Caco-2 (cell line): ENCODE data around the gene PRKAR1B. TPM values are rescaled to one million over a fixed set of nuclear protein-coding genes. Genes with fewer than 3 reads are reported as not detected.

Source experiments
- BruUV-seq: library from RNA; stranded (reverse); fragments of 400-500 nt; replicated peaks from 2 replicates; lab custom pipeline; 2021; lab: Mats Ljungman, UMichigan
- CTCF ChIA-PET: fragments of 300-600 bp; sonication (Branson Sonifier 250); formaldehyde crosslinking; loops from one replicate; lab custom pipeline; 2022; ENCODE audit warnings: antibody characterized with exemption; lab: Charles Lee
- POLR2A ChIA-PET: fragments of 300-600 bp; sonication (Branson Sonifier 250); formaldehyde crosslinking; loops from one replicate; lab custom pipeline; 2022; ENCODE audit warnings: antibody characterized with exemption; lab: Charles Lee
- DNase-seq, 2 experiments: peaks; one replicate each; pipeline versions ENCODE4 v3.0.0 to v3.0.0-alpha.2; 2020 to 2022
- H3K27me3 ChIP-seq: replicated peaks from 2 replicates; pipeline ENCODE4 v1.6.0; 2011; ENCODE audit warnings: low read length; ENCODE audit not compliant: control insufficient read depth, insufficient read depth
- H3K36me3 ChIP-seq: 2 replicates; pipeline ENCODE4 v1.5.1; 2011; ENCODE audit warnings: low read length; ENCODE audit not compliant: control insufficient read depth, insufficient read depth
- H3K4me1 ChIP-seq: fragments of 250-450 bp; sonication (Bioruptor Pico); 2 replicates; pipeline ENCODE4 v1.5.1; 2020; ENCODE audit warnings: mild to moderate bottlenecking
- H3K4me3 ChIP-seq: 2 replicates; pipeline ENCODE4 v1.5.1; 2011; ENCODE audit warnings: low read depth, mild to moderate bottlenecking, control low read depth, low read length
- H3K9me3 ChIP-seq: fragments of 250-450 bp; sonication (Bioruptor Pico); 2 replicates; pipeline ENCODE4 v1.5.1; 2020; ENCODE audit warnings: mild to moderate bottlenecking, moderate library complexity
- H3K27ac Mint-ChIP-seq: one replicate; pipeline ENCODE4 v1.8.0; 2022; ENCODE audit warnings: mixed read lengths; ENCODE audit not compliant: unreplicated experiment
- H3K27me3 Mint-ChIP-seq: one replicate; pipeline ENCODE4 v1.8.0; 2022; ENCODE audit warnings: mixed read lengths; ENCODE audit not compliant: insufficient read depth, unreplicated experiment
- H3K36me3 Mint-ChIP-seq: one replicate; pipeline ENCODE4 v1.8.0; 2022; ENCODE audit warnings: mild to moderate bottlenecking, mixed read lengths; ENCODE audit not compliant: insufficient read depth, unreplicated experiment
- H3K4me1 Mint-ChIP-seq: one replicate; pipeline ENCODE4 v1.8.0; 2022; ENCODE audit warnings: low read depth, mixed read lengths; ENCODE audit not compliant: unreplicated experiment
- H3K4me3 Mint-ChIP-seq: one replicate; pipeline ENCODE4 v1.8.0; 2022; ENCODE audit warnings: mild to moderate bottlenecking, moderate library complexity, mixed read lengths; ENCODE audit not compliant: unreplicated experiment
- H3K9me3 Mint-ChIP-seq: one replicate; pipeline ENCODE4 v1.8.0; 2022; ENCODE audit warnings: mixed read lengths; ENCODE audit not compliant: unreplicated experiment
- CTCF ChIP-seq, 2 experiments: fragments of 200-600 bp in 1 of 2; IDR thresholded peaks; 1 replicate in 1 of 2; 2 replicates in 1 of 2; pipeline versions ENCODE4 v1.5.1 to v1.8.0; 2011 to 2022; ENCODE audit warnings: antibody characterized with exemption in 1 of 2, control low read depth in 1 of 2, inconsistent platforms in 1 of 2, low read depth in 1 of 2, low read length in 1 of 2, mild to moderate bottlenecking in 1 of 2, moderate library complexity in 1 of 2; ENCODE audit not compliant: insufficient read depth in 1 of 2, severe bottlenecking in 1 of 2, unreplicated experiment in 1 of 2
- intact Hi-C: fragments of 100-400 bp; cut with micrococcal nuclease; formaldehyde crosslinking; loops from one replicate; pipeline ENCODE4 v1.10.0; 2022; ENCODE audit not compliant: unreplicated experiment
- total RNA-seq: library from RNA; stranded (reverse); gene quantifications from 2 replicates; pipeline ENCODE4 v1.2.3, GENCODE V29; 2022

The PRKAR1B gene
- total RNA-seq, 1 experiment from 2014 or later = 56.6 TPM

- Mint-ChIP-seq H3K27me3 (no peaks in the 10 kb centered on the region), H3K4me1 (peaks cover 27% of the 10 kb centered on the region), H3K9me3 (no peaks in the 10 kb centered on the region), H3K27ac (peak overlapping the region; percentile 100), H3K4me3 (peak overlapping the region; percentile 61), H3K36me3 (peaks cover 88% of the 10 kb centered on the region)
- H3K27me3 ChIP-seq = no peaks in the 10 kb centered on the region
- ChIA-PET POLR2A (interaction anchor here (1.1 kb wide), 1 partner anchor 85 kb away, joined by 3 read pairs; no protein-coding TSS in a partner anchor), CTCF (no interaction called here)
- intact Hi-C loops = no loop called here
- BruUV-seq = no TSS peak
- no peak for TF ChIP-seq CTCF (IDR thresholded peaks at IDR 0.05; ENCODE audit: insufficient read depth in 1 of 2, low read depth in 1 of 2, low read length in 1 of 2, severe bottlenecking in 1 of 2, unreplicated experiment in 1 of 2)
- DNase-seq = peak in 1 of 2 experiments; percentile 36
- peaks cover 40% of the 10 kb centered on the region for H3K4me1 ChIP-seq
- no peak overlapping the region for H3K4me3 ChIP-seq
- no peaks in the 10 kb centered on the region for H3K9me3 ChIP-seq
- H3K36me3 ChIP-seq = peaks cover 7% of the 10 kb centered on the region; the same call in 1 of the 2 replicates
These were observed 221.9 kb downstream of the PRKAR1B start for GRCh38 chr7:505171-505570.

DNA sequence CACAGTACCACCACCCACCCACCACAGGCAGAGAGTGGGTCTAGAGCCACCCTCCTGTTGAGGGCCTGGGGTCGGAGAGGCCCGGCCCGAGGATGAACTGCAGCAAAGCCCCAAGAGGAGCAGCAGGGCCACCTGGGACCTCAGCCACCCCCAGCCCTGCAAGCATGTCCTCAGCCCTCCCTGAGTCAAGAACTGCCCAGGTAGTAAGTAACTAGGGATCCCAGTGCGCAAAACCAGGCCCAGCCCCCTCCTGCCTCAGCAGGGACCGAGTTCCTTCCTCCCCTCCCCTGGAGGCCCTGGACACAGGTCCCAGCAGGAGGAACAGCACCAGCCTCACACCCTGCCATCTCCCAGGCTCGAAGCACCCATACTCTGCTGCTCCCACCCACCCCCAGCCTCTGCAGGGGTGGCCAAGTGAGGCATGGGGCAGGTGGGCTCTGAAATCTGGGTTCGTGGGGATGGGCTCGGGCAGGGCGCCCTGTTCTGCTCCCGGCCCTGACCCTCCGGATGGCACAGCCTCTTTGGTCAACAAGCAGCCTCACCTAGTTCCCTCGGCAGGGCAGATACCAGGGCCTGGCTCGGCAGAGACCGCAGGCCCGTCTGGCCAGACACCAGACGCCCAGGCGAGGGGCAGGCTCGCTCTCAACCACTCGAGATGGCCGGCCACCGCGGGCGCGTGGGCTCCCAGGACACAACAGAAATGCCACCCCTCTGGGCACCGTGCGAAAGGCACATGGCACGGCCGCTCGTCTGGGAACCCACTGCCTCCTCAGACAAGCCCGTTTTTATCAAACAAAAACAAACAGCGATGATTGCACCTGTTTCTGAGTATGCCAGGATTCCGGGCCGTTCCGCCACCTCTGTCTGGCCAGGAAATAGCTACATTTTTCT lies 222.6 kb downstream of the PRKAR1B start:
- no TSS peak for BruUV-seq
- H3K36me3 Mint-ChIP-seq = peaks cover 88% of the 10 kb centered on the region
- H3K4me3 ChIP-seq = no peak overlapping the region
- CTCF ChIA-PET = interaction anchor here (0.6 to 2.0 kb wide), 12 partner anchors 14 to 369 kb away, joined by 3 to 19 read pairs (median 4); no protein-coding TSS in a partner anchor
- H3K4me1 Mint-ChIP-seq = peaks cover 27% of the 10 kb centered on the region
- H3K27me3 ChIP-seq = no peaks in the 10 kb centered on the region
- peaks cover 7% of the 10 kb centered on the region; the same call in 1 of the 2 replicates for H3K36me3 ChIP-seq
- peak overlapping the region; percentile 72 for H3K4me3 Mint-ChIP-seq
- peak overlapping the region; percentile 100 for H3K27ac Mint-ChIP-seq
- no peaks in the 10 kb centered on the region for H3K9me3 ChIP-seq
- intact Hi-C loops = no loop called here
- H3K9me3 Mint-ChIP-seq = no peaks in the 10 kb centered on the region
- no peak for TF ChIP-seq CTCF (IDR thresholded peaks at IDR 0.05; ENCODE audit: insufficient read depth in 1 of 2, low read depth in 1 of 2, low read length in 1 of 2, severe bottlenecking in 1 of 2, unreplicated experiment in 1 of 2)
- POLR2A ChIA-PET = interaction anchor here (0.6 to 1.5 kb wide), 14 partner anchors 12 to 186 kb away, joined by 3 to 21 read pairs (median 8); partner anchors contain the start of gene PDGFA
- peaks cover 40% of the 10 kb centered on the region for H3K4me1 ChIP-seq
- peak; percentile 55 to 67 for DNase-seq
- H3K27me3 Mint-ChIP-seq = no peaks in the 10 kb centered on the region

- peaks cover 89% of the 10 kb centered on the region for H3K36me3 Mint-ChIP-seq
- H3K36me3 ChIP-seq = peaks cover 12% of the 10 kb centered on the region
- CTCF ChIA-PET = interaction anchor here (0.6 to 2.0 kb wide), 12 partner anchors 15 to 370 kb away, joined by 3 to 19 read pairs (median 4); no protein-coding TSS in a partner anchor
- H3K9me3 Mint-ChIP-seq = no peaks in the 10 kb centered on the region
- H3K9me3 ChIP-seq = no peaks in the 10 kb centered on the region
- peak overlapping the region; percentile 72 for H3K4me3 Mint-ChIP-seq
- peak; percentile 98 to 99 for DNase-seq
- no peak for TF ChIP-seq CTCF (IDR thresholded peaks at IDR 0.05; ENCODE audit: insufficient read depth in 1 of 2, low read depth in 1 of 2, low read length in 1 of 2, severe bottlenecking in 1 of 2, unreplicated experiment in 1 of 2)
- no peak overlapping the region for H3K4me3 ChIP-seq
- POLR2A ChIA-PET = interaction anchor here (0.6 to 1.5 kb wide), 16 partner anchors 13 to 218 kb away, joined by 3 to 21 read pairs (median 6); partner anchors contain the start of gene PDGFA
- peak overlapping the region; percentile 100 for H3K27ac Mint-ChIP-seq
- peaks cover 40% of the 10 kb centered on the region for H3K4me1 ChIP-seq
- no peaks in the 10 kb centered on the region for H3K27me3 Mint-ChIP-seq
- no TSS peak for BruUV-seq
- intact Hi-C loops = loop anchor here (1.0 to 2.0 kb wide), 6 partner anchors 13 to 170 kb away; no protein-coding TSS in a partner anchor
- no peaks in the 10 kb centered on the region for H3K27me3 ChIP-seq
- peaks cover 27% of the 10 kb centered on the region for H3K4me1 Mint-ChIP-seq
These were observed 223.4 kb downstream of the PRKAR1B start for GRCh38 chr7:503575-504111.
